Esophagus muscularis mucosa (tissue), 4 donors: ENCODE data around the gene TMC1.

Experiments
- CTCF ChIP-seq, 3 experiments: fragments of 200-600 bp in 2 of 3; fragments of 450-650 bp in 1 of 3; sonication (generic) in 2 of 3; IDR thresholded peaks; one replicate each; pipeline ENCODE4 v1.5.1; 2017 to 2019; ENCODE audit warnings: antibody characterized with exemption in 3 of 3, mild to moderate bottlenecking in 2 of 3, moderate library complexity in 1 of 3
- EP300 ChIP-seq: sonication (generic); formaldehyde crosslinking; IDR thresholded peaks from one replicate; pipeline ENCODE4 v1.6.1; 2017; ENCODE audit warnings: antibody characterized with exemption
- POLR2A ChIP-seq: fragments of 450-650 bp; IDR thresholded peaks from one replicate; pipeline ENCODE4 v1.6.1; 2017; ENCODE audit warnings: antibody characterized with exemption, moderate library complexity, mild to moderate bottlenecking, low read depth
- POLR2AphosphoS5 ChIP-seq, 2 donors: sonication (generic); formaldehyde crosslinking; IDR thresholded peaks; one replicate each; pipeline ENCODE4 v1.6.1; 2017; ENCODE audit warnings: antibody characterized with exemption in 2 of 2

- TF ChIP-seq CTCF (IDR thresholded peaks at IDR 0.05) = no peak
- TF ChIP-seq POLR2AphosphoS5 (IDR thresholded peaks at IDR 0.05) = no peak
- TF ChIP-seq POLR2A = no peak
- no peak for TF ChIP-seq EP300
Observed at GRCh38 chr9:72509053-72509452, 12.4 kb upstream of the TMC1 start.
